ENCODE results near the gene SPATA7. TPM values are rescaled to one million over a fixed set of nuclear protein-coding genes. Genes with fewer than 3 reads are reported as not detected.

The SPATA7 gene
- total and polyA plus RNA-seq, 8 donors = 0.58 to 30.3 (median 20.3) TPM

DNA sequence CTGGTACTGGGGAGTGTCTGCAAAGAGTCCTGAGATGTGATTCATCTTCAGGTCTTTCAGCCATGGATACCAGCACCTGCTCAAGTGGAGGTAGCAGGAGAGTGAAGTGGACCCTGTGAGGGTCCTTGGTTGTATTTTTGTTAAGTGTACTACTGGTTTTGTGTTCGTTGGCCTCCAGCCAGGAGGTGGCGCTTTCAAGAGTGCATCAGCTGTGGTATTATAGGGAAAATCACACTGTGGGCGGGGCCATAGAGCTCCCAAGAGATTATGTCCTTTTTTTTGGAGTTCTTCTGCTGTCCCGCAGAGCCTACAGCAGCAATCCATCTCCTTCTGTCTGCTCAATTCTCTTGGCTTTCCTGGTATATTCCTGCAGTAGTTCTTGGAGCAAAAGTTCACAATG, 66.8 kb downstream of the SPATA7 start:
- 91 to 98% (median 94%) methylated on average over 4 of the region's 4 CpGs for WGBS, 5 donors
- H3K36me3 ChIP-seq = peaks cover 6 to 71% (median 33%) of the 10 kb centered on the region in 4 donors

DNA sequence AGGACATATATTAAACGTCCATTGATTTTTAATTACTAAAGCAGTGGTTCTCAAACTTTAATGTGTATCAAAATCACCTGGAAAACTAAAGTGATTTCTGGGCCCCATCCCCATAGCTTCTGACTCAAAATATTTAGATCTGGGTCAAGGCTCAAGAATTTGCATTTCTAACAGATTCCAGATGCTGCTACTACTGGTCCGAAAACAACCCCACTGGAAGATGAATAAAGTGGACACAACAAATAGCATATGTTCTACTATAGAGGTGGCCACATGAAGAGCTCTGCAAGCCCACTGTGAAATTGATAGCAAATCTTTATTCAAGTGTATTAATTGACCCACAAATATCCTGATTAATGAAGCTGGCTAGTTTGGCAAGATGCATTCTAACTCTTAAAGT, 69.4 kb downstream of the SPATA7 start:
- Histone ChIP-seq H3K9me3 (peaks cover 0 to 9% (median 4%) of the 10 kb centered on the region in 4 donors), H3K36me3 (peaks cover 6 to 71% (median 33%) of the 10 kb centered on the region in 4 donors), H3K4me3 (no peak overlapping the region), H3K4me1 (no peaks in the 10 kb centered on the region), H3K27ac (no peak overlapping the region), H3K27me3 (no peaks in the 10 kb centered on the region)
- WGBS, 5 donors = 80 to 92% (median 85%) methylated on average over 2 of the region's 2 CpGs
- TF ChIP-seq, protein P1, sequence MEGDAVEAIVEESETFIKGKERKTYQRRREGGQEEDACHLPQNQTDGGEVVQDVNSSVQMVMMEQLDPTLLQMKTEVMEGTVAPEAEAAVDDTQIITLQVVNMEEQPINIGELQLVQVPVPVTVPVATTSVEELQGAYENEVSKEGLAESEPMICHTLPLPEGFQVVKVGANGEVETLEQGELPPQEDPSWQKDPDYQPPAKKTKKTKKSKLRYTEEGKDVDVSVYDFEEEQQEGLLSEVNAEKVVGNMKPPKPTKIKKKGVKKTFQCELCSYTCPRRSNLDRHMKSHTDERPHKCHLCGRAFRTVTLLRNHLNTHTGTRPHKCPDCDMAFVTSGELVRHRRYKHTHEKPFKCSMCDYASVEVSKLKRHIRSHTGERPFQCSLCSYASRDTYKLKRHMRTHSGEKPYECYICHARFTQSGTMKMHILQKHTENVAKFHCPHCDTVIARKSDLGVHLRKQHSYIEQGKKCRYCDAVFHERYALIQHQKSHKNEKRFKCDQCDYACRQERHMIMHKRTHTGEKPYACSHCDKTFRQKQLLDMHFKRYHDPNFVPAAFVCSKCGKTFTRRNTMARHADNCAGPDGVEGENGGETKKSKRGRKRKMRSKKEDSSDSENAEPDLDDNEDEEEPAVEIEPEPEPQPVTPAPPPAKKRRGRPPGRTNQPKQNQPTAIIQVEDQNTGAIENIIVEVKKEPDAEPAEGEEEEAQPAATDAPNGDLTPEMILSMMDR (IDR thresholded peaks at IDR 0.05) = no peak
- no peak for TF ChIP-seq POLR2A (IDR thresholded peaks at IDR 0.05)
- no peak for TF ChIP-seq EP300 (IDR thresholded peaks at IDR 0.05)
- no peak for TF ChIP-seq POLR2AphosphoS5 (IDR thresholded peaks at IDR 0.05)
- intact Hi-C loops (cut with DNase I; ENCODE audit: low total_unique reads) = no loop called here
- no peak for DNase-seq

More for the DNA sequence above, 66.8 kb downstream of the SPATA7 start:
- H3K9me3 ChIP-seq = peaks cover 0 to 5% (median 0%) of the 10 kb centered on the region in 4 donors
- TF ChIP-seq POLR2AphosphoS5 (IDR thresholded peaks at IDR 0.05) (no peak), EP300 (IDR thresholded peaks at IDR 0.05) (no peak), POLR2A (IDR thresholded peaks at IDR 0.05) (no peak)
- TF ChIP-seq, protein P1 (IDR thresholded peaks at IDR 0.05) = no peak
- H3K27ac ChIP-seq = no peak overlapping the region
- intact Hi-C loops (cut with DNase I; ENCODE audit: low total_unique reads) = no loop called here
- no peak overlapping the region for H3K4me3 ChIP-seq
- H3K4me1 ChIP-seq = no peaks in the 10 kb centered on the region
- H3K27me3 ChIP-seq = no peaks in the 10 kb centered on the region
- no peak for DNase-seq

DNA sequence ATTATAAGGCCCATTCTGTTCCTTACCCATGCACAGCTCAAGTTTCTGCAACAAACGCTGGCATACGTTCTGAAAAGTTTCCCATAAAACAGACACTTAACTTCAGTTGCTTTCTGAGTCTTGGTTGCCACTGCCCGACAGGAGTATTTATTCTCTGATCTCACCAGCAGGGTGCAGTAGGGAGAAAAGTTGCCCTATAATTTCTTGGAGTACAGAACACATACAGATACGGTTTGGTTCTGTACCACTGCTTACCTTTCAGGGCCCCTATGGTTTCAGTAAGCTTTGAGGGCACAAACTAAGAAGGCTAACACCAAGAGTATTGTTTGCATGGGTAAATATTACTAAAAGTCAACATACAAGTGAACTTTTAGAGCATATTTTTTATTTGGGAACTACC, 77.9 kb downstream of the SPATA7 start:
- no peaks in the 10 kb centered on the region for H3K27me3 ChIP-seq
- 73 to 79% (median 77%) methylated on average over 4 of the region's 4 CpGs for WGBS, 5 donors
- TF ChIP-seq, protein P1 (IDR thresholded peaks at IDR 0.05) = peak in 1 of 7 experiments; percentile 9
- no peak for TF ChIP-seq EP300 (IDR thresholded peaks at IDR 0.05)
- peaks cover 0 to 24% (median 9%) of the 10 kb centered on the region in 4 donors for H3K9me3 ChIP-seq
- peaks cover 7 to 82% (median 57%) of the 10 kb centered on the region in 4 donors for H3K36me3 ChIP-seq
- H3K4me3 ChIP-seq = no peak overlapping the region
- intact Hi-C loops (cut with DNase I; ENCODE audit: low total_unique reads) = no loop called here
- DNase-seq = peak in 1 of 2 donors; percentile 23
- H3K27ac ChIP-seq = no peak overlapping the region
- H3K4me1 ChIP-seq = peaks cover 0 to 5% (median 0%) of the 10 kb centered on the region in 4 donors

DNA sequence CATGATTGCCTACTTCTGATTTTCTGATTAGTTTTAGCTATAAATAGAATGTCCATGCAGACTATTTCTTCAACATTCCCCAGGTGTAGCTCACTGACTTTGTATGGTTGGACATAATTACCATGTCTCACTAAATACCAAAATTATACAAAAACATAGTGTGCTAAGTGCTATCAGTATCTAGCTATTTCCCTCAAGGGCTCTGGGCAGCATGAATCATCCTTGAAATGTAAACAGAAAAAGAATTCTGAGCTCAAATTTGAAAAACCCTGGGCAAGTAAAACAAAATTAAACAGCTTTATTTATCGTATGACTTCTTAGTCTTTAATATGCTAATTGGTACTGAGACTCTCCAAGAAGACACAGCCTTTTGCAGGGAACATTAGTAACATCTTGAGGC, 82.9 kb downstream of the SPATA7 start:
- WGBS, 5 donors = 45 to 59% (median 52%) methylated on average over 1 of the region's 1 CpG
- no peak for DNase-seq
- TF ChIP-seq POLR2AphosphoS5 (IDR thresholded peaks at IDR 0.05) = no peak
- TF ChIP-seq, protein P1 (IDR thresholded peaks at IDR 0.05) = no peak
- TF ChIP-seq EP300 (IDR thresholded peaks at IDR 0.05) = no peak
- no peak for TF ChIP-seq POLR2A (IDR thresholded peaks at IDR 0.05)
- peak overlapping the region in 2 of 5 donors; percentile 16 to 18 for H3K27ac ChIP-seq
- intact Hi-C loops (cut with DNase I; ENCODE audit: low total_unique reads) = no loop called here
- peaks cover 31 to 90% (median 81%) of the 10 kb centered on the region in 4 donors for H3K36me3 ChIP-seq
- H3K4me3 ChIP-seq = no peak overlapping the region
- H3K9me3 ChIP-seq = no peaks in the 10 kb centered on the region
- H3K27me3 ChIP-seq = no peaks in the 10 kb centered on the region
- peaks cover 0 to 20% (median 3%) of the 10 kb centered on the region in 4 donors for H3K4me1 ChIP-seq

All from stomach (tissue), 9 donors.